Pulmonary artery endothelial cell (primary cell): ENCODE measurements around the gene RFTN2. TPM values are rescaled to one million over a fixed set of nuclear protein-coding genes. Genes with fewer than 3 reads are reported as not detected.
"Not testable (repeated sequence)": the region's sequence is repeated elsewhere in the genome, so short reads cannot be mapped to it uniquely, and the experiment has no call there.

Experiments used
- DNase-seq: peaks from one replicate; pipeline ENCODE4 v3.0.0-alpha.2; 2011; ENCODE audit warnings: low read depth, low spot score
- total RNA-seq: library from RNA; depleted of rRNA; stranded (reverse); fragments of >200 nt; gene quantifications from 2 replicates; pipeline ENCODE4 v1.2.3, GENCODE V29; 2014

RFTN2 gene
- total RNA-seq, 1 donor from 2014 or later, result 6.5 TPM

DNA sequence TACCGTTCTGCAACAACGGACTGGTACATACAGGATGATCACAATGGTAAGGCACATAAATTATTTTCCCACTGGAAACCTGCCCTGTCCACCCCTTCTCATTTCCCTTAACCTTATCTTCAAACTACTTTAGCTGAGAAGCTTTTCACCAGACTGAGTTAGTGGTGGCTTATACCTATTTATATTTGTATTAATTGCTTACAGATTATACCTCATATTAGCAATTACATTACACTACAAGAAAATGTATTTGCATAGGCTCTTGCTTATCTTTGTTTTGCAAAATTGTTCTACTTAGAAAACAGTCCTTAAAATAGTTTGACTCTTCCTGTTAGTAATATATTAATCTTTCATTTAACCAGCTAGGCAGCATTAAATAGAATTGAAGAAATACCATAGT lies 124.1 kb downstream of the RFTN2 start:
- not testable (repeated sequence) for DNase-seq

DNA sequence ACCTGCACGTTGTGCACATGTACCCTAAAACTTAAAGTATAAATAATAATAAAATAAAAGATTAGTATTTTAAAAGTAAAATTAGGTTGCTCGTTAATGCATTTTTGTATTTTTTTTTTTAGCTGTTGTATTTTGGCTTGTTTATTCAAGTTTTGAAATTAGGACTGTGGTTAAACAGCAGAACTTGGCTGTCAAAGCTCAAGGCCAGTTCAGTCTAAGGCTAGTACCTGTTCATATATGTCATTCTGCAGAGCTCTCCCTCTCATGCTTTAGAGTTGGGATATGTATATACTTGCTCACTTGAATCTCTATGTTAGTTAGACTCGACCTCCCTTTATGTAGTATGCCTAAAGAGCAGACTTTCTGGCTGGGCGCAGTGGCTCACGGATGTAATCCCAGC lies 126.8 kb downstream of the RFTN2 start:
- DNase-seq, result no peak

DNA sequence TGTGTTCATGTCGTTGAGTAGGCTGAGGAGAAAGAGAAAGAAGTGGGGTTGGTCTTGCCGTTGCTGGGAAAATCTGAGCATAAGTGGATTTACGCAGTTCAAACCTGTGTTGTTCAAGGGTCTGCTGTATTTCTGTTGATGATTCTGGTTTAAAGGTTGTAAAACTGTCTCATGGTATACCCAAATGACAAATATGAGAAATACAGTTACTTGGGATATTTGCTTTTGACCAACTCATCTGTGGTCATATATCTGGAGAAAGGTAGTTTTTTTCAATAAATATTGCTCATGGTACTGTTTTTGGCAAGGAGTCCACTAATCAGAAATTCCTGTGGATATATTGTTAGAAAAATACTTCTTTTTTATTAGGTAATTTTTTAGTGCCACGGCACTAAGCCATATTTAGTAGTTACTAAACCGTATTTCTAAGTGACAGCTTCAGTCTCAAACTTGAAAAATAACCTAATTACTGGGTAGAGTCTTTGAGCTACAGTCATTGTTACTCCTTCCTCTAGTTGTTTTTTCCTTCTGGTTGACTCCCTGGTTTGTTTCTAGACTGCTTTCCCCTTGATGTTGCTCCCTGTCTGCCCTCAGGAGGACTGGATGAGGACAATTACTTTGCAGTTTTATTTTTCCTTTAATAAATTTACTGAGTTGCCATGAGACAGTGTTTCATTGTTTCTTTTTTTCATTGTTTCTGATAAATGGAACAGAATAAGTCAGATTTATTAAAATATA lies 128.1 kb downstream of the RFTN2 start:
- no peak for DNase-seq

DNA sequence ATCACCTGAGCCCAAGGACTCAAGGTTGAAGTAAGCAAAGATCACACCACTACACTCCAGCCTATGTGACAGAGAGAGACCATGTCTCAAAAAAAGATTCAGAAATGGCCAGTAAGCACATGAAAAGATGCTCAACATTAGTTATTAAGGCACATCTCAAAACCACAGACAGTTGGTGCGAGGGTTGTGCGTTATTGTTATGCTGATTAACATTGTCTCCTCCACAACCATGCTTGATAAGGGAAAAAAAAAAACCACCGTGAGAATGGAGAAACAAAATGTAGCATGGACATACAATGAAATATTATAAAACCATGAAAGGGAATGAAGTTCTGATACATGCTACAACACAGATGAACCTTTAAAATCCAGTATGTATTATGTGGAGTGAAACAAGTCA lies 132.2 kb downstream of the RFTN2 start:
- no peak for DNase-seq

DNA sequence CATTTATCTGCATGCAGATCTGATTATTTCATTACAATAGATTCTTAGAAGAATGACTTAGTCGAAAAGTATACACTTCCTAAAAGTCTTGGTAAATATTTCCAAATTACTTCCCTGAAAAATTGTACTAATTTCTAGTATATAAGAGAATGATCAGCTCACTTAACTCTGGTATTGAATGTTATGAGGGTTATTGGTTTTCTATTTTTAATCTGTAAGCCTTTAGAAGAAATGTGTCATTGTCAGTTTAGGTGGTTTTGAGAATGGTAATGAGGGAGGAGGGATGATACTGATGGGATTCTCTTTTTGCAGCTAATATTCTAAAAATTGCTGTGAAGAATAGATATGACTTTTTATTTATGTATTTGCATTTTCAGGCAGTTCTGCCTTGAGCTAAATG lies 135.7 kb downstream of the RFTN2 start:
- no peak for DNase-seq

DNA sequence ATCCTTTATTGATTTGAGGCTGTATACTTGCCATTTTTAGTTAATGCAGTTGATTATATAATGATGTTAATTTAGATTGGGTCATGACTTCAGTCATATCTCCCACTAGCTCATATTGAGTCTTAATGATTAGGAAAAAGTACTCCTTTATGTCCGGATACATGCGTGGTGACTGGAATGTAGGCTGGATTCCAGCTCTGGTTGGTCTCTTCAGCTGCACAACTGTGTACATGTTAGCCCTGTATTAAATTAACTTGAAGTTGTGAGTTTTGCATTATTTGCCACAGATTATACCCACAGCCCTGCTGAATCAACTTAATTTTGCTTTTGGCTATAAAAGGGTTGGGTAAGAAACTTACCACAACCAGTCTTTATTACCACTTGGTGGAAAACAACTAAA lies 137.0 kb downstream of the RFTN2 start:
- DNase-seq, result no peak

Other genes with a start within 250 kb of the RFTN2 start
- gene SF3B1, start 240.6 kb downstream of the RFTN2 start, total RNA-seq, result 162 and 212 TPM in 2 replicates
- gene COQ10B, start 222.0 kb downstream of the RFTN2 start, total RNA-seq, result 26.1 and 28.7 TPM in 2 replicates
- 183 and 512 TPM in 2 replicates for gene HSPD1, start 175.7 kb downstream of the RFTN2 start, total RNA-seq
- 115 and 245 TPM in 2 replicates for gene HSPE1, start 175.2 kb downstream of the RFTN2 start, total RNA-seq
- gene MOB4, start 159.5 kb downstream of the RFTN2 start, total RNA-seq, result 36.6 and 43.8 TPM in 2 replicates
- gene MARS2, start 29.8 kb upstream of the RFTN2 start, total RNA-seq, result 6.1 and 8.5 TPM in 2 replicates
- gene BOLL, start 109.7 kb upstream of the RFTN2 start, total RNA-seq, result not detected in 2 replicates
- gene PLCL1, start 129.0 kb upstream of the RFTN2 start, total RNA-seq, result 2.3 and 4.4 TPM in 2 replicates